ENCODE results near the gene NOP9.

NOP9 gene

GRCh38 chr14:24299255-24300191, at the start of gene NOP9, which contains the start of gene DHRS1:
NOP9 (plus strand) TSS chr14:24299850; CDS start chr14:24299955, 105 bp downstream.
DHRS1 (minus strand) TSS chr14:24299780; CDS start chr14:24299106, 674 bp downstream.
- peak; percentile 62 to 82 for DNase-seq

DNA sequence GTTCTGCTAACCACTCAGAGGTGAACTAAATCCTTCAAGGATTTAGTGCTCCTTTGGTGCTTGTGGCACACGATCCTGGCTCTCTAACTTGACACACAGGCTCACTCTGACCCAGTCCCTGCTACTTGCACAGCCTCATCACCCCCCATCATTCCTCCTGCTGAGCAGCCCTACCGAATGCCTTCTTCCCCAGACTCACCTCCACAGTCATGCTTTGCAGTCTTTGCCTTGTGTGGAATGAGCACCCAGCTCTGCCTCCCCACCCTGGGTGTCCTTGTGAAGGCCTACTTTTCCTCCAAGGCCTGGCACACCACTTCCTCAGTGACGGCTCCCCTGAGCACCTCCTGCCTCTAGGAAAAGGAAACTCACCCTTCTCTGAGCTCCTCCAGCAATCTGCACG, 49.3 kb upstream of the NOP9 start:
- no peak for DNase-seq

DNA sequence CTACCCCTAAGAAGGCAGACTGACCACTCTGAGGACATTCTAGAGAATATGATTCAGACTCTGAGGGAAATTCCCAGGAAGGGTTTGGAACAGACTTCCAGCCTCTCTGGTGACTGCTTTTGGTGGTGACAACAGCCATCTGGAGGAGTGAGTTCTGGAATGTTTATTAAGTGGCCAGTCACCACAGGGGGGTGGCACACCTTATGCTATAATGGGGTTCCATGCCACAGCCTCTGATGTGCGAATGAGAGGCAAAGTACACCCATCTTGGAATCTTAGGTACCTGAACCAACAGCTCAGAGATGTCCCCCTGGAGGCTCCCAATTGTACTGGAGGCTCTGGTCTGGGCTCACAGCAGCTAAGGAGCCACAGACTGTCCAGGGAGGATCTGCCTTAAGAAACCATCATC, 47.8 kb upstream of the NOP9 start:
- DNase-seq = no peak

- DNase-seq = no peak
Observed at GRCh38 chr14:24252289-24253124, 47.1 kb upstream of the NOP9 start.

- DNase-seq = no peak
Observed at GRCh38 chr14:24253936-24254335, 45.7 kb upstream of the NOP9 start.

- no peak for DNase-seq
Observed at GRCh38 chr14:24254630-24255392, 44.8 kb upstream of the NOP9 start.

GRCh38 chr14:24255438-24255837, 44.2 kb upstream of the NOP9 start:
- no peak for DNase-seq

- DNase-seq = no peak
Observed at GRCh38 chr14:24255931-24256711, 43.5 kb upstream of the NOP9 start.

- no peak for DNase-seq
Observed at GRCh38 chr14:24256960-24257359, 42.7 kb upstream of the NOP9 start.

- DNase-seq = no peak
Observed at GRCh38 chr14:24258119-24258518, 41.5 kb upstream of the NOP9 start.

GRCh38 chr14:24258548-24259265, 40.9 kb upstream of the NOP9 start:
- no peak for DNase-seq

- DNase-seq = no peak
Observed at GRCh38 chr14:24259282-24260025, 40.2 kb upstream of the NOP9 start.

DNA sequence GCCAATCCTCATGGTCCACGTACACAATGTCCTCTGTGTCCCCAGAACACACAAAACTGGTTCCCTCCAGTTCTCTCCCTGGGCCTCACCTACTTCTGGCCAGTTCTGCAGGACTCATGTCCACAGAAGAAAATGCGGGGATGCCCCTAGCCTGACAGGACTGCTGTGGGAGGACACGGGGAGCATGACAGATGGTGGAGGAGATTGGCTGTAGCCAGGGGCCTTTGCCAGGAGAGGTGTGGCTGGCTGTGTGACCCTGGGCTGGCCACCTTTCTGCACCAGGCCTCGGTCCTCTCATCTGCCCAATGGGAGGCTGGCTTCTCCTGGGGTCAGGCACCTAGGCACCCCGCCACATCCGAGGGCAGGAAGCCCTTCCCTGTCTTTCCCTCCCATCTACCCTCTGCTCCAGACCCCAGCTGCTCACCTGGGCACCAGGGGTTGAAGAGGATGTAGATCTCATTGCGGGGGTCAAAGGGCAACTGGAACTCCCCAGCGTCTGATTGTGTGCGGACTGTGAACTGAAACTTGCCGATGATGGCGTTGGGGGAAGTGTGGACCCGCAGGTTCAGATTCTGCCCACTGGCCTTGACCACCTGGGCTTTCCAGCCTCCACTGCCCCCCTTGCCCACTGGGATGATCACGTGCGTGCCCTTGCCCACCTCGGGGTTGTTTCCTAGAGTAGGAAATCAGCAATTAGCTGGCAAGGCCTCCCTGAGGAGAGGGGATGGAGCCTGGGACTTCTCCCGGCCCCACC, 39.4 kb upstream of the NOP9 start:
- no peak for DNase-seq

DNA sequence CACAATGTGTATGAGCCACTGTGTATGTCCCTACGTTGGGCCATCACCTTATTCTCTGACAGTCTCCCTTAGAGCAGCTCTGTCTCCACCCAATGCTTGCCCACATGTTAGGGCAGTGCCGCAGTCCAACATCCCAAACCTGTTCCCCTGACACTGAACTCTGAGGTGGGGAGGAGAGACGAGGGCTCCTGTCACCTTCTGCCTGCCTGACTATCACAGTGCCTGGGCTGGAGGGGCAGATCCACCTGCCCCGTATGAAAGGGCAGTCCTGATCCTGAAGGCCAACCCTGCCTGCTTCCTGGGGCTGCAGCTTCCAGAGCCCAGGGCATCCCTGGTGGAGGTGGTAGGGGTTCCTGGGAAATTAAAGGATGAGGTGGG, 38.9 kb upstream of the NOP9 start:
- DNase-seq = no peak

DNA sequence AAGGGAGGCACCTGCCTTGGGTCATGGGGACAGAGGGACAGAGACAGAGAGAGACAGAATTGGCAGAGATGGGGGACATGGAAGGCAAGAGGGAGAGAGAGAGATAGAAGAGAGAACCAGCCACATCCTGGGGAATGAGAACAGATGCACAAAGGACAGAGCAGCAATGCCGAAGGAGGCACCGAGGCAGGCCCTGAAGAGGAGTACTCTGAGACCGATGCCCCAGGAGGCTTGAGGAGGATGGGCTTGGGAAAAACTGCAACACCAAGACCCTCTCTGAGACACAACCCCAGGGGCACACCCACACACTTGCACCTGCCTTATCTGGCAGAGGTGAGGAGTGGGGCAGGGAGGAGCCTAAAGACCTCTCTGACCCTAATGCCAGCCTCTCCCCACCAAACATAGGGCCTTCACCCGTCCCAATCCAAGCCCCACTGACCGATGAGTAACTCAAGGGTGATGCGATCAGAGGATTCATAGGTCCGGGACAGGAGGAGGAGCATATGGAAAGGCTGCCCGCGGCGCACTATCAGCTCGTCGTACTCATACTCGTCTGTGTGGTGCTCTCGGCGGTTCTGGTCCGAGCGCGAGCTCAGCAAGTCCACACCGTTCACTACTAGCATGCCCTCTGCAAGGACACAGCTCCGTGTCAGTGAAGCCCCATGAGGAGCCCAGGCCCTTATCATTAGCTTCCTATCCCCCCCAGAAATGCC, 38.2 kb upstream of the NOP9 start:
- DNase-seq = no peak

DNA sequence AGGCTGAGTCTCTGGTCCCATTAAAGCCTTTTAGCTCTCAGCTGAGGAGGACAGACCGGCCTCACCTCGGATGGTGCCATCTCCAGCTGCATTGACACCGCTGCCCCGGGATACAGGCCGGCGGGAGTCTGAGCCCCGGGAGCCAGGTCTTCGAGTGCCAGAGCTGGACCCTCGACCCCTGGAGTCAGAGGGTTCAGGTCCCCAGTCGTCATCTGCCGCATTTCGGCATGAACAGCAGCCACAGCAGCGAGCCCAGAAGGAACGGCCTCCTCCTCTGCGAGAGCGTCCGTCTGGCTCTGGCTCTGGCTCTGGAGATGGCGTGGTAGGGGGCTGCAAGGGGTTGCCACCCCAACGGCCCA, 37.7 kb upstream of the NOP9 start:
- DNase-seq = no peak

DNA sequence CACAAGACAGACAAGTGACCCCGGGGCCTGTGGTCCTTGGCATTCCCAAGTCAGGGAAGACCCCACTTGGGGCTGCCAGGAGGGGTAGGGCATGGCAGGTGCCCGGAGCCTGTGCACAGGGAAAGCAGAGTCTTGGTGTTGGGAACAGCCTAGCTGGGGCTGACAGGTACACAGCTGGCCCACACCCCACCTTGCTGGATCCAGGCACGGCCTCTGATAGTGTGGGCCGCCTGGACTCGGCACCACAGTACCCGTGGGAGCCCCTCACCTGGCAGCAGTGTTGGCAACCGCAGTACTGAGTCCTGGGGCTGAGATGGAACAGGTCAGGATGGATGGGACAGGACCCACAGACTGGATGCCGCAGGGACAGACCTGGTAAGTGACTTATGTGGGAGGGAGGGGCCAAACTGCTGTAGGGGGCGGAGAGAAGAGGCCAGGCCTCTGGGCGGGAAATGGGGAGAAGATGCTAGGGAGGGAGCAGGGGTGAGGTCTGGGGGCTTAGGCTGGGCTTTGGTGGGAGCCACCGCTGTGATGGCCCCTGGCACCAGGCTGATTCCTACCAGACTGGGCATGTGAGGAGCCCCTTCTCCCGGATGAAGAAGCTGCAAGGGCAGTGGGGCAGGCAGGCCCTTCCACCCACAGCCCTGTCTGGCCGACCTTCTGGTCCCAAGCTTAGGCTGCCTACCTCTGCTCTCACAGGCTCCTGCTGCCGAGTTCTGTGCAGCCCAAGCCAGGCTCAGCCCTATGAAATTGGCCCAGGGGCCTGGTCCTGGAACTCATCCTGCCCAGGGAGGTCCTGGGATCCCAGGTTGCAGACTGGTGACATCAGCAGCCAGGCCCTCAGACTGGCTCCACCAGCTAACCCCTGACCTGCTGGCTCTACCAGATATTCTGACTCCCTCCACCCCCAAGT, 36.6 kb upstream of the NOP9 start, which contains the start of gene TGM1:
Gene TGM1 (minus strand): TSS at position 357 of the 913 bp plus-strand sequence. CDS start 825 bp downstream, outside the sequence.
- no peak for DNase-seq

GRCh38 chr14:24263848-24264247, 35.8 kb upstream of the NOP9 start:
- no peak for DNase-seq

Measured in NCI-H1930 (cell line).